Stomach (tissue), 4 donors: ENCODE measurements around the gene BCAM.

Experiments used
- EP300 ChIP-seq: sonication (generic); formaldehyde crosslinking; IDR thresholded peaks from one replicate; pipeline ENCODE4 v1.6.1; 2017; ENCODE audit warnings: antibody characterized with exemption
- POLR2A ChIP-seq, 4 donors: fragments of 450-650 bp; IDR thresholded peaks; one replicate each; pipeline ENCODE4 v1.6.1; 2016; ENCODE audit warnings: antibody characterized with exemption in 4 of 4, control low read depth in 2 of 4, mild to moderate bottlenecking in 1 of 4, moderate library complexity in 1 of 4
- POLR2AphosphoS5 ChIP-seq, 3 donors: sonication (generic); formaldehyde crosslinking; IDR thresholded peaks; one replicate each; pipeline ENCODE4 v1.6.1; 2016; ENCODE audit warnings: antibody characterized with exemption in 3 of 3
- TF ChIP-seq, protein P1 (sequence below), 7 experiments: fragments of 450-650 bp in 4 of 7; fragments of 200-600 bp in 3 of 7; sonication (generic) in 3 of 7; IDR thresholded peaks; one replicate each; pipeline ENCODE4 v1.5.1; 2016 to 2019; ENCODE audit warnings: antibody characterized with exemption in 7 of 7, control low read depth in 2 of 7, mild to moderate bottlenecking in 1 of 7

GRCh38 chr19:44811122-44811419 is 2.2 kb downstream of the BCAM start:
- TF ChIP-seq, protein P1, sequence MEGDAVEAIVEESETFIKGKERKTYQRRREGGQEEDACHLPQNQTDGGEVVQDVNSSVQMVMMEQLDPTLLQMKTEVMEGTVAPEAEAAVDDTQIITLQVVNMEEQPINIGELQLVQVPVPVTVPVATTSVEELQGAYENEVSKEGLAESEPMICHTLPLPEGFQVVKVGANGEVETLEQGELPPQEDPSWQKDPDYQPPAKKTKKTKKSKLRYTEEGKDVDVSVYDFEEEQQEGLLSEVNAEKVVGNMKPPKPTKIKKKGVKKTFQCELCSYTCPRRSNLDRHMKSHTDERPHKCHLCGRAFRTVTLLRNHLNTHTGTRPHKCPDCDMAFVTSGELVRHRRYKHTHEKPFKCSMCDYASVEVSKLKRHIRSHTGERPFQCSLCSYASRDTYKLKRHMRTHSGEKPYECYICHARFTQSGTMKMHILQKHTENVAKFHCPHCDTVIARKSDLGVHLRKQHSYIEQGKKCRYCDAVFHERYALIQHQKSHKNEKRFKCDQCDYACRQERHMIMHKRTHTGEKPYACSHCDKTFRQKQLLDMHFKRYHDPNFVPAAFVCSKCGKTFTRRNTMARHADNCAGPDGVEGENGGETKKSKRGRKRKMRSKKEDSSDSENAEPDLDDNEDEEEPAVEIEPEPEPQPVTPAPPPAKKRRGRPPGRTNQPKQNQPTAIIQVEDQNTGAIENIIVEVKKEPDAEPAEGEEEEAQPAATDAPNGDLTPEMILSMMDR (IDR thresholded peaks at IDR 0.05), result no peak
- TF ChIP-seq POLR2AphosphoS5 (IDR thresholded peaks at IDR 0.05) (no peak), EP300 (no peak), POLR2A (IDR thresholded peaks at IDR 0.05) (no peak)
